Measurements from ENCODE around the gene HSPG2. TPM values are rescaled to one million over a fixed set of nuclear protein-coding genes. Genes with fewer than 3 reads are reported as not detected.

HSPG2 gene
- total and polyA plus RNA-seq, 2 of the 13 experiments (the other 11 are each of a cell fraction or from before 2014, with no cell fraction given), result 9.1 to 13.1 TPM

GRCh38 chr1:21830792-21831453 lies 106.2 kb downstream of the HSPG2 start:
- H3K27ac ChIP-seq (ENCODE audit: extremely low read length, insufficient read depth, low read length), result no peak overlapping the region
- no peak overlapping the region for H3K4me3 ChIP-seq (replicated peaks in 1 of 3; ENCODE audit: insufficient read depth in 1 of 3, low read depth in 2 of 3, low read length in 3 of 3)
- no peaks in the 10 kb centered on the region for H3K27me3 ChIP-seq (ENCODE audit: control insufficient read depth in 1 of 2, insufficient read depth in 2 of 2, low read length in 2 of 2)
- H3K36me3 ChIP-seq (replicated peaks in 1 of 2; ENCODE audit: control insufficient read depth in 1 of 2, insufficient read depth in 2 of 2, low read length in 2 of 2), result peaks cover 32 to 47% of the 10 kb centered on the region in 2 experiments
- intact Hi-C loops (cut with micrococcal nuclease; ENCODE audit: unreplicated experiment) (no loop called here), in situ Hi-C loops (cut with HindIII; ENCODE audit: extremely low pct_ligation_motif_present, low pct_unique_long_range_greater_than_20kb) (no loop called here)
- H3K4me1 ChIP-seq (ENCODE audit: insufficient read depth, low read length), result 0 out of 2 replicates have a peak, but pooled peaks cover 8% of the 10 kb centered on the region
- H4K20me1 ChIP-seq (ENCODE audit: insufficient read depth, low read length), result no peaks in the 10 kb centered on the region
- DNase-seq (ENCODE audit: low spot score) (no peak), ATAC-seq (no peak), FAIRE-seq (no peak)
- TF ChIP-seq ZNF678 (CRISPR knock-in tag; IDR thresholded peaks at IDR 0.05) (no peak), TCF7L2 (IDR thresholded peaks at IDR 0.05; ENCODE audit: low read depth, low read length) (no peak), ZNF282 (IDR thresholded peaks at IDR 0.05; ENCODE audit: partially characterized antibody) (no peak), ZNF33B (CRISPR knock-in tag; IDR thresholded peaks at IDR 0.05) (no peak), HOMEZ (CRISPR knock-in tag; IDR thresholded peaks at IDR 0.05; ENCODE audit: low read depth) (no peak), MEF2D (CRISPR knock-in tag; IDR thresholded peaks at IDR 0.05) (no peak), ZNF367 (CRISPR knock-in tag; IDR thresholded peaks at IDR 0.05; ENCODE audit: borderline replicate concordance) (no peak), TIGD3 (CRISPR knock-in tag; IDR thresholded peaks at IDR 0.05; ENCODE audit: borderline replicate concordance) (no peak), MED1 (CRISPR knock-in tag; IDR thresholded peaks at IDR 0.05) (no peak), ZSCAN31 (CRISPR knock-in tag; IDR thresholded peaks at IDR 0.05; ENCODE audit: low read depth) (no peak), PAF1 (CRISPR knock-in tag; IDR thresholded peaks at IDR 0.05) (no peak), ZNF720 (CRISPR knock-in tag; IDR thresholded peaks at IDR 0.05) (no peak), ZNF577 (CRISPR knock-in tag; IDR thresholded peaks at IDR 0.05; ENCODE audit: borderline replicate concordance, low read depth) (no peak), HNRNPLL (IDR thresholded peaks at IDR 0.05; ENCODE audit: low read depth, low read length, poor library complexity, severe bottlenecking) (no peak), SATB2 (CRISPR knock-in tag; IDR thresholded peaks at IDR 0.05) (no peak), HOXA5 (CRISPR knock-in tag; IDR thresholded peaks at IDR 0.05) (no peak)
- TF ChIP-seq, protein P1, sequence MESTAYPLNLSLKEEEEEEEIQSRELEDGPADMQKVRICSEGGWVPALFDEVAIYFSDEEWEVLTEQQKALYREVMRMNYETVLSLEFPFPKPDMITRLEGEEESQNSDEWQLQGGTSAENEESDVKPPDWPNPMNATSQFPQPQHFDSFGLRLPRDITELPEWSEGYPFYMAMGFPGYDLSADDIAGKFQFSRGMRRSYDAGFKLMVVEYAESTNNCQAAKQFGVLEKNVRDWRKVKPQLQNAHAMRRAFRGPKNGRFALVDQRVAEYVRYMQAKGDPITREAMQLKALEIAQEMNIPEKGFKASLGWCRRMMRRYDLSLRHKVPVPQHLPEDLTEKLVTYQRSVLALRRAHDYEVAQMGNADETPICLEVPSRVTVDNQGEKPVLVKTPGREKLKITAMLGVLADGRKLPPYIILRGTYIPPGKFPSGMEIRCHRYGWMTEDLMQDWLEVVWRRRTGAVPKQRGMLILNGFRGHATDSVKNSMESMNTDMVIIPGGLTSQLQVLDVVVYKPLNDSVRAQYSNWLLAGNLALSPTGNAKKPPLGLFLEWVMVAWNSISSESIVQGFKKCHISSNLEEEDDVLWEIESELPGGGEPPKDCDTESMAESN (CRISPR knock-in tag; conservative IDR thresholded peaks at IDR 0.05), result no peak
- TF ChIP-seq, protein P2, sequence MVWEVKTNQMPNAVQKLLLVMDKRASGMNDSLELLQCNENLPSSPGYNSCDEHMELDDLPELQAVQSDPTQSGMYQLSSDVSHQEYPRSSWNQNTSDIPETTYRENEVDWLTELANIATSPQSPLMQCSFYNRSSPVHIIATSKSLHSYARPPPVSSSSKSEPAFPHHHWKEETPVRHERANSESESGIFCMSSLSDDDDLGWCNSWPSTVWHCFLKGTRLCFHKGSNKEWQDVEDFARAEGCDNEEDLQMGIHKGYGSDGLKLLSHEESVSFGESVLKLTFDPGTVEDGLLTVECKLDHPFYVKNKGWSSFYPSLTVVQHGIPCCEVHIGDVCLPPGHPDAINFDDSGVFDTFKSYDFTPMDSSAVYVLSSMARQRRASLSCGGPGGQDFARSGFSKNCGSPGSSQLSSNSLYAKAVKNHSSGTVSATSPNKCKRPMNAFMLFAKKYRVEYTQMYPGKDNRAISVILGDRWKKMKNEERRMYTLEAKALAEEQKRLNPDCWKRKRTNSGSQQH (CRISPR knock-in tag; IDR thresholded peaks at IDR 0.05; ENCODE audit: low read depth), result no peak
- TF ChIP-seq, protein P3, sequence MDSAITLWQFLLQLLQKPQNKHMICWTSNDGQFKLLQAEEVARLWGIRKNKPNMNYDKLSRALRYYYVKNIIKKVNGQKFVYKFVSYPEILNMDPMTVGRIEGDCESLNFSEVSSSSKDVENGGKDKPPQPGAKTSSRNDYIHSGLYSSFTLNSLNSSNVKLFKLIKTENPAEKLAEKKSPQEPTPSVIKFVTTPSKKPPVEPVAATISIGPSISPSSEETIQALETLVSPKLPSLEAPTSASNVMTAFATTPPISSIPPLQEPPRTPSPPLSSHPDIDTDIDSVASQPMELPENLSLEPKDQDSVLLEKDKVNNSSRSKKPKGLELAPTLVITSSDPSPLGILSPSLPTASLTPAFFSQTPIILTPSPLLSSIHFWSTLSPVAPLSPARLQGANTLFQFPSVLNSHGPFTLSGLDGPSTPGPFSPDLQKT (CRISPR knock-in tag; IDR thresholded peaks at IDR 0.05; ENCODE audit: borderline replicate concordance), result no peak
- BruUV-seq (replicated peaks), result no TSS peak
- H2AFZ ChIP-seq (ENCODE audit: low read length), result no peak overlapping the region
- no peaks in the 10 kb centered on the region for H3K79me2 ChIP-seq (ENCODE audit: insufficient read depth, low read length)
- POLR2A ChIA-PET, result no interaction called here
- H3K4me2 ChIP-seq (ENCODE audit: low read depth, low read length), result no peak overlapping the region
- no peaks in the 10 kb centered on the region for H3K9me3 ChIP-seq (ENCODE audit: low read length)
- CTCF ChIA-PET (ENCODE audit: low intra/inter-chr PET ratio, low total read pairs), result no interaction called here
- WGBS (ENCODE audit: low lambda C conversion rate), result 93% methylated on average over 14 of the region's 23 CpGs
- H3K9ac ChIP-seq (ENCODE audit: insufficient read depth, low read depth, low read length), result no peak overlapping the region
